Nephron (organoid): ENCODE results near the gene PERCC1.

Experiments used
- H3K27ac Mint-ChIP-seq, 3 experiments: 2 replicates each; pipeline ENCODE4 v1.8.0; 2020; ENCODE audit warnings: mixed read lengths in 3 of 3, mild to moderate bottlenecking in 2 of 3, moderate library complexity in 1 of 3
- H3K27me3 Mint-ChIP-seq: 2 replicates; pipeline ENCODE4 v1.8.0; 2021; ENCODE audit warnings: low read depth, mild to moderate bottlenecking, moderate library complexity, mixed read lengths
- H3K36me3 Mint-ChIP-seq: 2 replicates; pipeline ENCODE4 v1.8.0; 2020; ENCODE audit warnings: low read depth, mixed read lengths
- H3K4me1 Mint-ChIP-seq: 2 replicates; pipeline ENCODE4 v1.8.0; 2020; ENCODE audit warnings: mixed read lengths
- H3K4me3 Mint-ChIP-seq, 3 experiments: 2 replicates each; pipeline ENCODE4 v1.8.0; 2020; ENCODE audit warnings: mild to moderate bottlenecking in 3 of 3, mixed read lengths in 3 of 3, moderate library complexity in 2 of 3
- H3K9me3 Mint-ChIP-seq: 2 replicates; pipeline ENCODE4 v1.8.0; 2020; ENCODE audit warnings: mixed read lengths
- CTCF ChIP-seq, 3 experiments: fragments of 200-600 bp; sonication (generic); IDR thresholded peaks; one replicate each; pipeline ENCODE4 v1.5.0; 2021; ENCODE audit warnings: antibody characterized with exemption in 3 of 3; ENCODE audit not compliant: unreplicated experiment in 3 of 3

PERCC1 gene

DNA sequence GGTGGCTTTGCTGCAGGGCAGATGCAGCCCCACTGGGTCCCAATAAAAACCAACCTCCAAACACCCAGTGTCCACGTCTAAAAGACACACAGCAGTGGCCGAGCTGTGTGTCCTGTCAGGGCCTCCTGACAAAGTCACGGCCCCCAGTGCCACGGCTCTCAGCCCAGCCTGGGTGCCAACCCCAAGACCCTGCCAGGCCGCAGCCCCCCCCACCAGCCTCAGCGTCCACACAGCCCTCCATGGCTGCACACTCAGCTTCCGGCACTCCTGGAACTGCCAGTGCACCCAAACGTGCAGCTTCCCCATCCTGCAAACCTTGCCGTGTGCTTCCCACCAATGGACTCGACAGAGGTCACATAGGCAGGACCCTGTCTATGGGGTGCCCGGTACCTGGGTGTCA, 17.1 kb downstream of the PERCC1 start:
- no peaks in the 10 kb centered on the region for H3K9me3 Mint-ChIP-seq
- TF ChIP-seq CTCF (IDR thresholded peaks at IDR 0.05; ENCODE audit: unreplicated experiment in 3 of 3), result no peak
- H3K27me3 Mint-ChIP-seq, result no peaks in the 10 kb centered on the region
- no peaks in the 10 kb centered on the region for H3K4me1 Mint-ChIP-seq
- H3K27ac Mint-ChIP-seq, result no peak overlapping the region
- H3K4me3 Mint-ChIP-seq, result no peak overlapping the region
- H3K36me3 Mint-ChIP-seq, result peaks cover 8% of the 10 kb centered on the region

DNA sequence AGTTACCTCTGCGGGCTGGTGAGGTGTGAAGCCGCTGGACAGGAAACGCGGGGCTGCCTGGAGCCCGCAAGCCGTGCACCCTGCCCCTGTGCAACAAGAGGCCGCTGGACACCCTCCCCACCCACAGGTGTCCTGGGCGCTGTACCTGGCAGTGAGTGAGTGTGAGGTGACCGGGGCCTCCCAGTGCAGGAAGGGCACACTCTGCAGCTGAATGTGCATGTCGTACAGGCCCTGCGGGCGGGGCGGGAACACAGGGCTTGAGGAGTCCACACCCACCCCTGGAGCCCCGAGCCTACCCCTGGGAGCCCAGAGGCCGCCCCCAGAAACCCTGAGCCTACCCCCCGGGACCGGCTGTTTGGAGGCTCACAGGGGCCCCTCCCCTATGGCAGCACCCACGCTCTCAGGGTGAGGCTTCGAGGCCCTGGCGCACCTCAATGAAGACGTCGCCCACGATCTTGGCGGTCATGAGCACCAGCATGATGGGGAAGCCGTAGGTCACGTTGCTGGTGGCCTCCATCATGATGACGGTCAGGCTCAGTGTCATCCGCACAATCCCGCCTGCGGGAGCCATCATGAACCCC, 17.7 kb downstream of the PERCC1 start:
- no peaks in the 10 kb centered on the region for H3K4me1 Mint-ChIP-seq
- TF ChIP-seq CTCF (IDR thresholded peaks at IDR 0.05; ENCODE audit: unreplicated experiment in 3 of 3), result no peak
- H3K4me3 Mint-ChIP-seq, result no peak overlapping the region
- peaks cover 8% of the 10 kb centered on the region for H3K36me3 Mint-ChIP-seq
- no peak overlapping the region for H3K27ac Mint-ChIP-seq
- no peaks in the 10 kb centered on the region for H3K9me3 Mint-ChIP-seq
- H3K27me3 Mint-ChIP-seq, result no peaks in the 10 kb centered on the region

DNA sequence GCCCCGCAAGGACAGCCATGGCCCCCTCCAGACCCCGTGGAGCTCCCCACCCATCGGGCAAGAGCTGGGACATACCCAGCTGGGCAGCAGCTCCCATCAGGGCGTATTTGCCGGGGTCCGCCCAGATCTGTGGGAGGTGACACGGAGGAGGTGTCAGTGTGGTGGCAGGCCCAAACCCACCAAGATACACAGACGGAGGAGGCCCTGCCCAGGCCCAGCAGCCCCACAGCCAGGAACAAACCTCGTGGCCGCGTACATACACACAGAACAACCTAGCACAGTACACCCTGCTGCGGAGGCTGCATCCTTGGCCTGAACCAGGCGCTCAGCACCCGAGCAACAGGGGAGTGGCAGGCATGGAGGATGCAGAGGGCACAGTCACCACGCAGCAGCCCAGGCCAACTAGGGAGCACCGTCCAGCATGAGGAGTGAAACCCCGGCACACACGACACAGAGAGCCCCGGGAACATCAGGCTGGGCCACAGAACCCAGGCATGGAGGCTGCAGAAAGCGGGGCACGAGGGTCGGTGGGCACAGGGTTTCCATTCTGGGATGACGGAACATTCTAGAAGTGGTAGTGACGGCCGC, 18.4 kb downstream of the PERCC1 start:
- no peak for TF ChIP-seq CTCF (IDR thresholded peaks at IDR 0.05; ENCODE audit: unreplicated experiment in 3 of 3)
- Mint-ChIP-seq H3K9me3 (no peaks in the 10 kb centered on the region), H3K4me3 (no peak overlapping the region), H3K4me1 (no peaks in the 10 kb centered on the region), H3K27me3 (no peaks in the 10 kb centered on the region), H3K27ac (no peak overlapping the region), H3K36me3 (peaks cover 8% of the 10 kb centered on the region)

- Mint-ChIP-seq H3K27ac (no peak overlapping the region), H3K9me3 (no peaks in the 10 kb centered on the region), H3K4me3 (no peak overlapping the region), H3K4me1 (no peaks in the 10 kb centered on the region), H3K36me3 (peaks cover 8% of the 10 kb centered on the region), H3K27me3 (no peaks in the 10 kb centered on the region)
- TF ChIP-seq CTCF (IDR thresholded peaks at IDR 0.05; ENCODE audit: unreplicated experiment in 3 of 3), result no peak
Measured at GRCh38 chr16:1450218-1450617, 19.3 kb downstream of the PERCC1 start.

GRCh38 chr16:1450841-1451240, 20.0 kb downstream of the PERCC1 start:
- no peak for TF ChIP-seq CTCF (IDR thresholded peaks at IDR 0.05; ENCODE audit: unreplicated experiment in 3 of 3)
- no peaks in the 10 kb centered on the region for H3K27me3 Mint-ChIP-seq
- H3K9me3 Mint-ChIP-seq, result no peaks in the 10 kb centered on the region
- H3K4me1 Mint-ChIP-seq, result no peaks in the 10 kb centered on the region
- H3K27ac Mint-ChIP-seq, result no peak overlapping the region
- H3K36me3 Mint-ChIP-seq, result peaks cover 8% of the 10 kb centered on the region
- no peak overlapping the region for H3K4me3 Mint-ChIP-seq
